K562 (cell line): ENCODE data around the gene NINJ2. TPM values are rescaled to one million over a fixed set of nuclear protein-coding genes. Genes with fewer than 3 reads are reported as not detected.
"Not testable (repeated sequence)": the region's sequence is repeated elsewhere in the genome, so short reads cannot be mapped to it uniquely, and the experiment has no call there.

Experiments
- ATAC-seq: fragments of 200-7000 bp; cut with Tn5 transposase; 3 replicates; pipeline ENCODE4 v1.9.1; 2020; ENCODE audit warnings: moderate library complexity
- BruUV-seq: library from RNA; stranded (reverse); fragments of 400-500 nt; replicated peaks from 2 replicates; lab custom pipeline; 2021; lab: Mats Ljungman, UMichigan
- CTCF ChIA-PET: fragments of 300-600 bp; formaldehyde crosslinking; extraction: SDS; loops from one replicate; lab custom pipeline; 2021; ENCODE audit warnings: low intra/inter-chr PET ratio; lab: Yijun Ruan, JAX
- POLR2A ChIA-PET: fragments of 300-600, 350-650 bp; sonication (Branson Sonifier 250); formaldehyde crosslinking; extraction: SDS; loops from one replicate; lab custom pipeline; 2021; ENCODE audit warnings: antibody characterized with exemption, inconsistent platforms; lab: Yijun Ruan, JAX
- DNase-seq, 4 experiments: peaks; one replicate each; pipeline versions ENCODE4 v3.0.0 to v3.0.0-alpha.2; 2011 to 2018; ENCODE audit warnings: low spot score in 3 of 4, mixed read lengths in 3 of 4; ENCODE audit errors: extremely low read depth in 1 of 4
- FAIRE-seq: peaks from 2 replicates; lab custom pipeline; 2011; peaks lifted over from hg19 to GRCh38; lab: Jason Lieb, UNC
- H2AFZ ChIP-seq: 2 replicates; pipeline ENCODE4 v1.6.0; 2011; ENCODE audit warnings: low read depth, low read length, control low read depth, inconsistent platforms
- H3K27ac ChIP-seq: fragments of 200-600 bp; 3 replicates; pipeline ENCODE4 v1.8.0; 2011; ENCODE audit warnings: low read depth, mild to moderate bottlenecking, control low read depth, inconsistent platforms, low read length, moderate library complexity, mixed read lengths; ENCODE audit errors: extremely low read depth
- H3K27me3 ChIP-seq, 2 experiments: fragments of 300-600 bp in 1 of 2; 2 replicates in 1 of 2; 3 replicates in 1 of 2; pipeline versions ENCODE4 v1.6.0 to v1.8.0; 2011; ENCODE audit warnings: inconsistent platforms in 2 of 2, low read length in 2 of 2, mild to moderate bottlenecking in 1 of 2, mixed read lengths in 1 of 2, moderate library complexity in 1 of 2; ENCODE audit not compliant: control insufficient read depth in 2 of 2, insufficient read depth in 2 of 2
- H3K36me3 ChIP-seq: fragments of 300-600 bp; 3 replicates; pipeline ENCODE4 v1.8.0; 2011; ENCODE audit warnings: mild to moderate bottlenecking, low read length, inconsistent platforms; ENCODE audit not compliant: control insufficient read depth, insufficient read depth
- H3K4me1 ChIP-seq, 2 experiments: fragments of 200-600 bp in 1 of 2; replicated peaks in 1 of 2; 2 replicates in 1 of 2; 3 replicates in 1 of 2; pipeline versions ENCODE4 v1.5.1 to v1.8.0; 2011; ENCODE audit warnings: inconsistent platforms in 2 of 2, low read length in 2 of 2, mild to moderate bottlenecking in 1 of 2, mixed read lengths in 1 of 2, moderate library complexity in 1 of 2; ENCODE audit not compliant: control insufficient read depth in 2 of 2, insufficient read depth in 2 of 2
- H3K4me2 ChIP-seq: 2 replicates; pipeline ENCODE4 v1.6.1; 2011; ENCODE audit warnings: low read length, control low read depth, inconsistent platforms, mixed read lengths; ENCODE audit not compliant: insufficient read depth
- H3K4me3 ChIP-seq: fragments of 200-600 bp; sonication (generic), shearing (Covaris generic); 2 replicates; pipeline ENCODE4 v1.5.1; 2016; ENCODE audit warnings: control low read depth, inconsistent platforms
- H3K79me2 ChIP-seq: fragments of 200-600 bp; 3 replicates; pipeline ENCODE4 v1.8.0; 2011; ENCODE audit warnings: low read length, inconsistent platforms; ENCODE audit not compliant: control insufficient read depth, insufficient read depth
- H3K9ac ChIP-seq, 2 experiments: 2 replicates each; pipeline versions ENCODE4 v1.6.0 to v1.6.1; 2011; ENCODE audit warnings: low read depth in 2 of 2, low read length in 2 of 2, control low read depth in 1 of 2, inconsistent platforms in 1 of 2, mild to moderate bottlenecking in 1 of 2, mixed read lengths in 1 of 2; ENCODE audit not compliant: insufficient read depth in 1 of 2
- H3K9me1 ChIP-seq: one replicate; pipeline ENCODE4 v1.6.0; 2011; ENCODE audit warnings: inconsistent platforms, mild to moderate bottlenecking, low read length, moderate library complexity; ENCODE audit not compliant: control insufficient read depth, insufficient read depth
- H3K9me3 ChIP-seq: replicated peaks from 2 replicates; pipeline ENCODE4 v1.5.1; 2011; ENCODE audit warnings: low read depth, low read length, inconsistent platforms; ENCODE audit not compliant: control insufficient read depth, insufficient read depth
- H4K20me1 ChIP-seq: replicated peaks from 2 replicates; pipeline ENCODE4 v1.6.1; 2011; ENCODE audit warnings: low read length, inconsistent platforms, mixed read lengths; ENCODE audit not compliant: control insufficient read depth, insufficient read depth
- ARNT ChIP-seq, 2 experiments: fragments of 450-650 bp; IDR thresholded peaks; 2 replicates each; pipeline ENCODE4 v1.6.1; 2016; ENCODE audit warnings: mild to moderate bottlenecking in 1 of 2
- CBX3 ChIP-seq, 2 experiments: IDR thresholded peaks; 1 replicate in 1 of 2; 2 replicates in 1 of 2; pipeline ENCODE4 v1.6.1; 2012; ENCODE audit warnings: inconsistent platforms in 2 of 2, low read length in 2 of 2, borderline replicate concordance in 1 of 2, control low read depth in 1 of 2
- CBX5 ChIP-seq: IDR thresholded peaks from 2 replicates; pipeline ENCODE4 v1.6.1; 2014; ENCODE audit warnings: low read depth, borderline replicate concordance
- HSF4 ChIP-seq: fragments of 250-450 bp; sonication (Bioruptor Pico); IDR thresholded peaks from 2 replicates; pipeline ENCODE4 v2.1.2; 2022; ENCODE audit warnings: mild to moderate bottlenecking, moderate library complexity, borderline replicate concordance
- ILF3 ChIP-seq: fragments of 450-650 bp; IDR thresholded peaks from 2 replicates; pipeline ENCODE4 v1.6.1; 2018; ENCODE audit warnings: antibody characterized with exemption, mild to moderate bottlenecking, moderate library complexity, borderline replicate concordance
- MTA2 ChIP-seq: fragments of 450-650 bp; IDR thresholded peaks from 2 replicates; pipeline ENCODE4 v1.6.1; 2016; ENCODE audit warnings: low read depth
- TCF3 ChIP-seq: sonication (generic); formaldehyde crosslinking; IDR thresholded peaks from 2 replicates; pipeline ENCODE4 v1.4.0; 2020; ENCODE audit warnings: mild to moderate bottlenecking, missing genetic modification reagents
- TRIM24 ChIP-seq, 2 experiments: fragments of 450-650 bp; IDR thresholded peaks; 2 replicates each; pipeline ENCODE4 v1.6.1; 2016
- TRIM28 ChIP-seq: fragments of 450-650 bp; IDR thresholded peaks from 2 replicates; pipeline ENCODE4 v1.6.1; 2017
- XRCC3 ChIP-seq: fragments of 450-650 bp; IDR thresholded peaks from 2 replicates; pipeline ENCODE4 v1.6.1; 2017; ENCODE audit warnings: mild to moderate bottlenecking, moderate library complexity
- ZEB2 ChIP-seq: fragments of 450-650 bp; IDR thresholded peaks from 2 replicates; pipeline ENCODE4 v1.6.1; 2016
- ZNF347 ChIP-seq: fragments of 450-650 bp; formaldehyde crosslinking; IDR thresholded peaks from 2 replicates; pipeline ENCODE4 v1.4.0; 2020; ENCODE audit warnings: low read depth, mild to moderate bottlenecking, moderate library complexity
- WGBS: fragments of 100-300 bp; shearing (Covaris generic); methylation state at CpG from one replicate; pipeline ENCODE4 v1.1.6; 2016; ENCODE audit warnings: low coverage, mixed read lengths; ENCODE audit not compliant: insufficient coverage; ENCODE audit errors: missing lambda C conversion rate; 5-methylcytosine and 5-hydroxymethylcytosine counted together
- in situ Hi-C: fragments of 300-500 bp; cut with MboI; formaldehyde crosslinking; loops from 4 replicates; pipeline ENCODE4 v1.15.0; 2018; ENCODE audit warnings: inconsistent platforms, mixed read lengths
- intact Hi-C: fragments of 100-400 bp; cut with micrococcal nuclease; formaldehyde crosslinking; loops from 2 replicates; pipeline ENCODE4 v1.14.2; 2022
- polyA plus RNA-seq, 8 experiments: library from polyadenylated mRNA; depleted of rRNA in 4 of 8; stranded (reverse) in 5 of 8; unstranded in 3 of 8; fragments of >200 nt; fragmentation: Nextera tagmentation in 2 of 8; fragmentation: Illumina TruSeq in 1 of 8; extraction: Ambion mirVana in 2 of 8; extraction: Trizol in 1 of 8; gene quantifications; 2 replicates each; pipeline versions ENCODE4 v1.2.1 to v1.2.3, GENCODE V29; 2011 to 2014; ENCODE audit warnings: inconsistent platforms in 1 of 8, missing spikeins in 1 of 8
- total RNA-seq, 7 experiments: library from RNA; depleted of rRNA in 6 of 7; stranded (reverse); fragments of >200 nt in 6 of 7; fragmentation: Illumina TruSeq in 2 of 7; extraction: Trizol in 2 of 7; gene quantifications; 2 replicates each; pipeline versions ENCODE4 v1.2.1 to v1.2.3, GENCODE V29; 2011 to 2021; ENCODE audit warnings: low replicate concordance in 1 of 7
- TF ChIP-seq, protein P1 (sequence below): fragments of 250-450 bp; sonication (Bioruptor Pico); IDR thresholded peaks from 2 replicates; pipeline ENCODE4 v1.5.0; 2021
- TF ChIP-seq, protein P2 (sequence below): fragments of 450-650 bp; IDR thresholded peaks from 2 replicates; pipeline ENCODE4 v1.6.1; 2018; ENCODE audit warnings: mild to moderate bottlenecking, low read depth; ENCODE audit not compliant: partially characterized antibody

Gene NINJ2
- total and polyA plus RNA-seq, 9 of the 15 experiments (the other 6 are each of a cell fraction or from before 2014, with no cell fraction given): 2.6 to 16.0 (median 4.5) TPM

GRCh38 chr12:700016-700415, 36.8 kb upstream of the NINJ2 start:
- FAIRE-seq (no peak), ATAC-seq (no peak), DNase-seq (no peak)
- ChIA-PET POLR2A (no interaction called here), CTCF (no interaction called here)
- peaks cover 2% of the 10 kb centered on the region; the same call in 1 of the 2 replicates for H3K9me3 ChIP-seq
- no peaks in the 10 kb centered on the region for H4K20me1 ChIP-seq
- no peaks in the 10 kb centered on the region for H3K27me3 ChIP-seq
- H3K79me2 ChIP-seq: no peaks in the 10 kb centered on the region
- H3K4me3 ChIP-seq: no peak overlapping the region
- H3K4me2 ChIP-seq: no peak overlapping the region
- no peak overlapping the region for H3K9ac ChIP-seq
- no peak overlapping the region for H2AFZ ChIP-seq
- no peaks in the 10 kb centered on the region for H3K9me1 ChIP-seq
- in situ Hi-C loops: no loop called here
- WGBS: 35% methylated on average over 4 of the region's 4 CpGs
- H3K27ac ChIP-seq: no peak overlapping the region
- H3K4me1 ChIP-seq: peaks cover 0 to 3% of the 10 kb centered on the region in 2 experiments; a peak in 2 of 5 replicates
- TF ChIP-seq ILF3: no peak
- TF ChIP-seq TCF3: no peak
- TF ChIP-seq, protein P1, sequence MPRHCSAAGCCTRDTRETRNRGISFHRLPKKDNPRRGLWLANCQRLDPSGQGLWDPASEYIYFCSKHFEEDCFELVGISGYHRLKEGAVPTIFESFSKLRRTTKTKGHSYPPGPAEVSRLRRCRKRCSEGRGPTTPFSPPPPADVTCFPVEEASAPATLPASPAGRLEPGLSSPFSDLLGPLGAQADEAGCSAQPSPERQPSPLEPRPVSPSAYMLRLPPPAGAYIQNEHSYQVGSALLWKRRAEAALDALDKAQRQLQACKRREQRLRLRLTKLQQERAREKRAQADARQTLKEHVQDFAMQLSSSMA: no peak
- no peak for TF ChIP-seq HSF4 (CRISPR knock-in tag)
- TF ChIP-seq ZNF347 (CRISPR knock-in tag): no peak
- no peak for TF ChIP-seq MTA2
- intact Hi-C loops: no loop called here
- BruUV-seq: no TSS peak
- no peaks in the 10 kb centered on the region for H3K36me3 ChIP-seq

DNA sequence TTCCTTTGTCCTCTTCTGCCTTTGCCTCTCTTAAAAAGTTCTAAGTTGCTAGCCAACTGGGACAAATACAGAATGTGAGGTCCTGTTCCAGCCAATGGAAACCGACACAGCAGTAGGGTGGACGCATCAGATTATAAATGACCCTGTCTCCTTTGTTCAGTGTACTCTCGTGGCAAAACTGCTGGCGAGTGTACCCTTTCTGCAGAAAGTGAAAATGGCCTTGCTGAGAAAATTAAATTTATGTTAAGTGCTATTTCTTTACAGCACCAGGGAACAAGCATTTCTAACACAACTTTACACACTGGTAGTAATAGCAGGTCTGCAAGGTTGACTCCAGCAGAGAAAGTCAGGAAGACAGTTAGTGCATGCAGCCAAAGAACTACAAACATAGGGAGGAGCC, 35.0 kb upstream of the NINJ2 start:
- POLR2A ChIA-PET, H3K4me1 ChIP-seq, H2AFZ ChIP-seq, H3K79me2 ChIP-seq, H3K27me3 ChIP-seq, CTCF ChIA-PET, ATAC-seq, H3K9ac ChIP-seq, H3K27ac ChIP-seq, H3K4me3 ChIP-seq, intact Hi-C loops, DNase-seq, BruUV-seq, H3K9me1 ChIP-seq, in situ Hi-C loops, FAIRE-seq, H4K20me1 ChIP-seq, H3K4me2 ChIP-seq, H3K36me3 ChIP-seq, H3K9me3 ChIP-seq: not testable (repeated sequence)
- 33% methylated on average over 4 of the region's 4 CpGs for WGBS
- TF ChIP-seq CBX5 (0 out of 2 replicates have a peak, but pooled peaks have one; percentile 40), ARNT (IDR thresholded peaks at IDR 0.05) (0 out of 4 replicates have a peak, but pooled peaks of 1 of the 2 experiments have one; percentile 44), CBX3 (IDR thresholded peaks at IDR 0.05; ENCODE audit: borderline replicate concordance in 1 of 2, low read length in 2 of 2) (peak in 1 of 2 experiments; percentile 84; a peak in 2 of 3 replicates), TRIM24 (IDR thresholded peaks at IDR 0.05) (peak in 1 of 2 experiments; percentile 71; a peak in 2 of 4 replicates), XRCC3 (peak; percentile 90), TRIM28 (peak; percentile 99), ZEB2 (peak; percentile 63)
- TF ChIP-seq, protein P2, sequence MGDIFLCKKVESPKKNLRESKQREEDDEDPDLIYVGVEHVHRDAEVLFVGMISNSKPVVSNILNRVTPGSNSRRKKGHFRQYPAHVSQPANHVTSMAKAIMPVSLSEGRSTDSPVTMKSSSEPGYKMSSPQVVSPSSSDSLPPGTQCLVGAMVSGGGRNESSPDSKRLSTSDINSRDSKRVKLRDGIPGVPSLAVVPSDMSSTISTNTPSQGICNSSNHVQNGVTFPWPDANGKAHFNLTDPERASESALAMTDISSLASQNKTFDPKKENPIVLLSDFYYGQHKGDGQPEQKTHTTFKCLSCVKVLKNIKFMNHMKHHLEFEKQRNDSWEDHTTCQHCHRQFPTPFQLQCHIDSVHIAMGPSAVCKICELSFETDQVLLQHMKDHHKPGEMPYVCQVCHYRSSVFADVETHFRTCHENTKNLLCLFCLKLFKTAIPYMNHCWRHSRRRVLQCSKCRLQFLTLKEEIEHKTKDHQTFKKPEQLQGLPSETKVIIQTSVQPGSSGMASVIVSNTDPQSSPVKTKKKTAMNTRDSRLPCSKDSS: peak; percentile 98
